ENCODE measurements around the gene ARRB2.

The ARRB2 gene

GRCh38 chr17:4753392-4753791 lies 43.0 kb downstream of the ARRB2 start:
- no peak for DNase-seq (ENCODE audit: low read depth in 2 of 2)

- DNase-seq (ENCODE audit: low read depth in 2 of 2): no peak
Measured at GRCh38 chr17:4759776-4760236, 49.4 kb downstream of the ARRB2 start.

GRCh38 chr17:4764595-4764994 lies 54.2 kb downstream of the ARRB2 start:
- DNase-seq (ENCODE audit: low read depth in 2 of 2): no peak

- DNase-seq (ENCODE audit: low read depth in 2 of 2): no peak
Measured at GRCh38 chr17:4766201-4766600, 55.8 kb downstream of the ARRB2 start.

- DNase-seq (ENCODE audit: low read depth in 2 of 2): no peak
Measured at GRCh38 chr17:4766723-4767122, 56.3 kb downstream of the ARRB2 start.

GRCh38 chr17:4768298-4768697 lies 57.9 kb downstream of the ARRB2 start:
- DNase-seq (ENCODE audit: low read depth in 2 of 2): no peak

GRCh38 chr17:4769628-4770027 lies 59.2 kb downstream of the ARRB2 start:
- DNase-seq (ENCODE audit: low read depth in 2 of 2): no peak
